Fibroblast of upper back skin (primary cell): Measurements from ENCODE around the gene GGA2.
"Not testable (repeated sequence)": the region's sequence is repeated elsewhere in the genome, so short reads cannot be mapped to it uniquely, and the experiment has no call there.

ENCODE experiments used
- DNase-seq: peaks from one replicate; pipeline ENCODE4 v3.0.0-alpha.2; 2013

Gene GGA2

GRCh38 chr16:23464196-23464595, 46.1 kb downstream of the GGA2 start:
- no peak for DNase-seq

- peak; percentile 75 for DNase-seq
Measured at GRCh38 chr16:23462994-23463393, 47.3 kb downstream of the GGA2 start.

- no peak for DNase-seq
Measured at GRCh38 chr16:23453338-23454052, 56.8 kb downstream of the GGA2 start.

- peak; percentile 86 for DNase-seq
Measured at GRCh38 chr16:23452572-23453337, 57.5 kb downstream of the GGA2 start, which contains the start of gene COG7. Gene COG7, minus strand, starts transcription at chr16:23453189. Its CDS starts 195 bp downstream, at chr16:23452994.

- DNase-seq: no peak
Measured at GRCh38 chr16:23452221-23452571, 58.1 kb downstream of the GGA2 start.

GRCh38 chr16:23448392-23448791, 61.9 kb downstream of the GGA2 start:
- no peak for DNase-seq

GRCh38 chr16:23437542-23437941, 72.8 kb downstream of the GGA2 start:
- not testable (repeated sequence) for DNase-seq

- DNase-seq: no peak
Measured at GRCh38 chr16:23436951-23437350, 73.3 kb downstream of the GGA2 start.

- peak; percentile 28 for DNase-seq
Measured at GRCh38 chr16:23435500-23435899, 74.8 kb downstream of the GGA2 start.

- peak; percentile 62 for DNase-seq
Measured at GRCh38 chr16:23434380-23434779, 75.9 kb downstream of the GGA2 start.

GRCh38 chr16:23433261-23433920, 76.9 kb downstream of the GGA2 start:
- DNase-seq: no peak

- no peak for DNase-seq
Measured at GRCh38 chr16:23432176-23433128, 77.8 kb downstream of the GGA2 start.

- DNase-seq: no peak
Measured at GRCh38 chr16:23428351-23428750, 81.9 kb downstream of the GGA2 start.

GRCh38 chr16:23424292-23424958, 85.9 kb downstream of the GGA2 start:
- no peak for DNase-seq

GRCh38 chr16:23423496-23424049, 86.7 kb downstream of the GGA2 start:
- DNase-seq: peak; percentile 91

- DNase-seq: peak; percentile 29
Measured at GRCh38 chr16:23420011-23420410, 90.3 kb downstream of the GGA2 start.

- DNase-seq: no peak
Measured at GRCh38 chr16:23416816-23417215, 93.5 kb downstream of the GGA2 start.

GRCh38 chr16:23414731-23415130, 95.6 kb downstream of the GGA2 start:
- no peak for DNase-seq
